Transverse colon (tissue), 4 donors: ENCODE data around the gene NCEH1.

ENCODE experiments used
- POLR2A ChIP-seq: fragments of 450-650 bp; IDR thresholded peaks from one replicate; pipeline ENCODE4 v1.6.1; 2016; ENCODE audit warnings: antibody characterized with exemption, mild to moderate bottlenecking, moderate library complexity
- POLR2AphosphoS5 ChIP-seq, 3 donors: sonication (generic); formaldehyde crosslinking; IDR thresholded peaks; one replicate each; pipeline ENCODE4 v1.6.1; 2016; ENCODE audit warnings: antibody characterized with exemption in 3 of 3
- TF ChIP-seq, protein P1 (sequence below), 5 experiments: fragments of 200-600 bp in 3 of 5; fragments of 450-650 bp in 2 of 5; sonication (generic) in 3 of 5; IDR thresholded peaks; 1 replicate in 2 of 5; 2 replicates in 3 of 5; pipeline ENCODE4 v1.5.1; 2016 to 2017; ENCODE audit warnings: antibody characterized with exemption in 5 of 5, inconsistent platforms in 3 of 5, mild to moderate bottlenecking in 2 of 5, moderate library complexity in 1 of 5

DNA sequence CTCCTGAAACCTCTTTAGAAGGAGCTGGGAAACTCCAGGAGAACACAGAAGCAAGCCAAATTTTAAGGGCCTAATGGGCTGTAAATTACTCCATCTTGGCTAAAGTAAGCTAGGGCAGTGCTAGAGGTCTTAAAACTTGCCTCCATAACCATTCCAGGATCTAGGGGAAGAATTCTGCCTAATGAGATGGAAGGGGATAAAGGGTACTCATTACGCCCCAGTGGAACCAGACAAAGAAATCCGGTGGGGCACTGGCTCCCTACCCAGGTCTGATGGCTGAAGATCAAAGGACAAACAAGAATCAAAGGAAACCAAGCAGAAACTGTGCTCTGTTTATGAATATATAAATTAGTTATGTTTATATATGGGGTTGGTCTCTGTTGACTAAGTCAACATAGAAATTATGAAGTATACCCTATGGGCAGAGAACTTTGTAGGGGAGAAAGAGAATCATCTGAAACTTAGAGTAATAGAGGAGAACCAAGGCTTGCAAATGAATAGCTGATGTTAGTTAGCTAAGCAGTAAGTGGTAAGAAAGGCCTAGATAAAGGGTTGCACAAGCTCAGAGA is 57.8 kb downstream of the NCEH1 start:
- TF ChIP-seq, protein P1, sequence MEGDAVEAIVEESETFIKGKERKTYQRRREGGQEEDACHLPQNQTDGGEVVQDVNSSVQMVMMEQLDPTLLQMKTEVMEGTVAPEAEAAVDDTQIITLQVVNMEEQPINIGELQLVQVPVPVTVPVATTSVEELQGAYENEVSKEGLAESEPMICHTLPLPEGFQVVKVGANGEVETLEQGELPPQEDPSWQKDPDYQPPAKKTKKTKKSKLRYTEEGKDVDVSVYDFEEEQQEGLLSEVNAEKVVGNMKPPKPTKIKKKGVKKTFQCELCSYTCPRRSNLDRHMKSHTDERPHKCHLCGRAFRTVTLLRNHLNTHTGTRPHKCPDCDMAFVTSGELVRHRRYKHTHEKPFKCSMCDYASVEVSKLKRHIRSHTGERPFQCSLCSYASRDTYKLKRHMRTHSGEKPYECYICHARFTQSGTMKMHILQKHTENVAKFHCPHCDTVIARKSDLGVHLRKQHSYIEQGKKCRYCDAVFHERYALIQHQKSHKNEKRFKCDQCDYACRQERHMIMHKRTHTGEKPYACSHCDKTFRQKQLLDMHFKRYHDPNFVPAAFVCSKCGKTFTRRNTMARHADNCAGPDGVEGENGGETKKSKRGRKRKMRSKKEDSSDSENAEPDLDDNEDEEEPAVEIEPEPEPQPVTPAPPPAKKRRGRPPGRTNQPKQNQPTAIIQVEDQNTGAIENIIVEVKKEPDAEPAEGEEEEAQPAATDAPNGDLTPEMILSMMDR (IDR thresholded peaks at IDR 0.05): no peak
- TF ChIP-seq POLR2AphosphoS5 (IDR thresholded peaks at IDR 0.05): no peak
- TF ChIP-seq POLR2A: no peak
